OCI-LY7 (cell line): Measurements from ENCODE around the gene CGA.

Experiments
- CTCF ChIP-seq: fragments of 200-600 bp; sonication (generic); conservative IDR thresholded peaks from 2 replicates; pipeline ENCODE4 v1.5.1; 2014; ENCODE audit warnings: mild to moderate bottlenecking, antibody characterized with exemption, low read length, moderate library complexity, mixed read lengths
- EZH2phosphoT487 ChIP-seq: fragments of 200-600 bp; sonication (generic); IDR thresholded peaks from 2 replicates; pipeline ENCODE4 v1.6.1; 2018; ENCODE audit warnings: low read depth, borderline replicate concordance, mild to moderate bottlenecking, mixed run types, antibody characterized with exemption, low read length, moderate library complexity, mixed read lengths

GRCh38 chr6:87122477-87122876, 27.6 kb upstream of the CGA start:
- TF ChIP-seq CTCF (no peak), EZH2phosphoT487 (no peak)
